K562 (cell line): ENCODE data around the gene C2orf76. TPM values are rescaled to one million over a fixed set of nuclear protein-coding genes. Genes with fewer than 3 reads are reported as not detected.
A peak's percentile ranks its signal among the peaks of the same experiment; 100 is the strongest.

Experiments
- ARID3A ChIP-seq: IDR thresholded peaks from 2 replicates; pipeline ENCODE4 v1.6.1; 2012; ENCODE audit warnings: low read depth, low read length, improper control_type of control experiment, borderline replicate concordance
- ARID3B ChIP-seq: fragments of 250-450 bp; sonication (Bioruptor Pico); IDR thresholded peaks from 2 replicates; pipeline ENCODE4 v1.4.0; 2020; ENCODE audit warnings: borderline replicate concordance
- CBX1 ChIP-seq: sonication (generic); IDR thresholded peaks from 2 replicates; pipeline ENCODE4 v1.6.1; 2016; ENCODE audit warnings: antibody characterized with exemption, low read depth, mild to moderate bottlenecking
- CC2D1A ChIP-seq: fragments of 450-650 bp; IDR thresholded peaks from 2 replicates; pipeline ENCODE4 v1.6.1; 2017; ENCODE audit warnings: mild to moderate bottlenecking
- FOXJ2 ChIP-seq: fragments of 200-800 bp; sonication (Bioruptor generic); IDR thresholded peaks from 2 replicates; pipeline ENCODE4 v1.6.1; 2016; ENCODE audit warnings: missing genetic modification characterization, missing compliant biosample characterization
- GATAD2B ChIP-seq: fragments of 450-650 bp; IDR thresholded peaks from 2 replicates; pipeline ENCODE4 v1.6.1; 2017; ENCODE audit warnings: mild to moderate bottlenecking, borderline replicate concordance
- HMGXB4 ChIP-seq: sonication (generic); formaldehyde crosslinking; IDR thresholded peaks from 2 replicates; pipeline ENCODE4 v1.8.1; 2023; ENCODE audit warnings: mild to moderate bottlenecking, missing genetic modification reagents
- HNRNPK ChIP-seq: fragments of 200-400 bp; formaldehyde crosslinking; IDR thresholded peaks from one replicate; pipeline ENCODE4 v1.6.1; 2018; ENCODE audit warnings: mild to moderate bottlenecking, low read depth, low read length; ENCODE audit not compliant: poor library complexity, severe bottlenecking
- KLF16 ChIP-seq: IDR thresholded peaks from 2 replicates; pipeline ENCODE4 v1.6.1; 2016; ENCODE audit warnings: antibody characterized with exemption
- MBD2 ChIP-seq: sonication (generic); IDR thresholded peaks from 2 replicates; pipeline ENCODE4 v1.6.1; 2016; ENCODE audit warnings: low read depth, borderline replicate concordance
- NFXL1 ChIP-seq: fragments of 450-650 bp; formaldehyde crosslinking; IDR thresholded peaks from 2 replicates; pipeline ENCODE4 v1.4.0; 2021; ENCODE audit warnings: mild to moderate bottlenecking
- PATZ1 ChIP-seq: fragments of 250-450 bp; sonication (Bioruptor Pico); IDR thresholded peaks from 2 replicates; pipeline ENCODE4 v1.5.0; 2020; ENCODE audit warnings: mild to moderate bottlenecking, borderline replicate concordance
- SLC30A9 ChIP-seq: fragments of 250-450 bp; sonication (Bioruptor Pico); IDR thresholded peaks from 2 replicates; pipeline ENCODE4 v1.8.0; 2022; ENCODE audit warnings: mild to moderate bottlenecking, moderate library complexity
- SRSF1 ChIP-seq: fragments of 200-400 bp; formaldehyde crosslinking; IDR thresholded peaks from 2 replicates; pipeline ENCODE4 v1.6.1; 2017; ENCODE audit warnings: mild to moderate bottlenecking, low read depth, low read length, moderate library complexity
- TAF1 ChIP-seq: IDR thresholded peaks from 2 replicates; pipeline ENCODE4 v1.6.1; 2011; ENCODE audit warnings: mild to moderate bottlenecking, low read length, moderate library complexity; ENCODE audit not compliant: insufficient read depth, control insufficient read depth, severe bottlenecking; ENCODE audit errors: extremely low read depth
- TAF7 ChIP-seq: fragments of 450-650 bp; IDR thresholded peaks from 2 replicates; pipeline ENCODE4 v1.6.1; 2016; ENCODE audit warnings: missing genetic modification characterization, missing compliant biosample characterization
- TFAP4 ChIP-seq: sonication (generic); formaldehyde crosslinking; IDR thresholded peaks from 2 replicates; pipeline ENCODE4 v1.8.0; 2022; ENCODE audit warnings: missing genetic modification reagents, mild to moderate bottlenecking, moderate library complexity, borderline replicate concordance
- ZNF717 ChIP-seq: fragments of 250-450 bp; sonication (Bioruptor Pico); IDR thresholded peaks from 2 replicates; pipeline ENCODE4 v1.5.0; 2021
- polyA plus RNA-seq, 8 experiments: library from polyadenylated mRNA; depleted of rRNA in 4 of 8; stranded (reverse) in 5 of 8; unstranded in 3 of 8; fragments of >200 nt; fragmentation: Nextera tagmentation in 2 of 8; fragmentation: Illumina TruSeq in 1 of 8; extraction: Ambion mirVana in 2 of 8; extraction: Trizol in 1 of 8; gene quantifications; 2 replicates each; pipeline versions ENCODE4 v1.2.1 to v1.2.3, GENCODE V29; 2011 to 2014; ENCODE audit warnings: inconsistent platforms in 1 of 8, missing spikeins in 1 of 8
- total RNA-seq, 7 experiments: library from RNA; depleted of rRNA in 6 of 7; stranded (reverse); fragments of >200 nt in 6 of 7; fragmentation: Illumina TruSeq in 2 of 7; extraction: Trizol in 2 of 7; gene quantifications; 2 replicates each; pipeline versions ENCODE4 v1.2.1 to v1.2.3, GENCODE V29; 2011 to 2021; ENCODE audit warnings: low replicate concordance in 1 of 7

Gene C2orf76
- total and polyA plus RNA-seq, 9 of the 15 experiments (the other 6 are each of a cell fraction or from before 2014, with no cell fraction given), result 4.8 to 26.2 (median 14.5) TPM

- no peak for TF ChIP-seq PATZ1 (CRISPR knock-in tag)
- no peak for TF ChIP-seq NFXL1 (CRISPR knock-in tag)
- no peak for TF ChIP-seq HMGXB4 (CRISPR knock-in tag)
- TF ChIP-seq ARID3A, result no peak
- no peak for TF ChIP-seq ZNF717
- TF ChIP-seq TFAP4 (CRISPR knock-in tag), result peak; percentile 29; the same call in 1 of the 2 replicates
- TF ChIP-seq SLC30A9 (CRISPR knock-in tag), result no peak
- TF ChIP-seq KLF16, result 0 out of 2 replicates have a peak, but pooled peaks have one; percentile 18
- no peak for TF ChIP-seq GATAD2B
- TF ChIP-seq CBX1, result no peak
- TF ChIP-seq TAF1, result no peak
- no peak for TF ChIP-seq HNRNPK
- TF ChIP-seq ARID3B (CRISPR knock-in tag), result no peak
- TF ChIP-seq SRSF1, result no peak
- no peak for TF ChIP-seq FOXJ2 (tag)
- no peak for TF ChIP-seq MBD2
- no peak for TF ChIP-seq TAF7
- no peak for TF ChIP-seq CC2D1A
Observed at GRCh38 chr2:119290859-119291587, 75.6 kb downstream of the C2orf76 start (continued).
